GM18502 (cell line): ENCODE measurements around the gene KAZN.

Source experiments
- ATAC-seq: cut with Tn5 transposase; IDR thresholded peaks from one replicate; pipeline ENCODE4 v1.9.1; 2021; ENCODE audit warnings: mild to moderate bottlenecking; ENCODE audit not compliant: unreplicated experiment, poor library complexity

KAZN gene

GRCh38 chr1:15080328-15081007, 482.0 kb downstream of the KAZN start:
- ATAC-seq = no peak

- no peak for ATAC-seq
Measured at GRCh38 chr1:15081102-15081501, 482.6 kb downstream of the KAZN start.

- ATAC-seq = no peak
Measured at GRCh38 chr1:15083578-15083977, 485.1 kb downstream of the KAZN start.

GRCh38 chr1:15088281-15088971, 489.9 kb downstream of the KAZN start:
- no peak for ATAC-seq

- no peak for ATAC-seq
Measured at GRCh38 chr1:15089258-15089992, 490.9 kb downstream of the KAZN start.

GRCh38 chr1:15090373-15090772, 491.9 kb downstream of the KAZN start:
- no peak for ATAC-seq

- no peak for ATAC-seq
Measured at GRCh38 chr1:15094056-15094455, 495.6 kb downstream of the KAZN start.

GRCh38 chr1:15094719-15095495, 496.4 kb downstream of the KAZN start:
- no peak for ATAC-seq

GRCh38 chr1:15095496-15095875, 497.0 kb downstream of the KAZN start:
- ATAC-seq = no peak

- ATAC-seq = no peak
Measured at GRCh38 chr1:15096293-15096692, 497.8 kb downstream of the KAZN start.

- no peak for ATAC-seq
Measured at GRCh38 chr1:15098176-15099125, 500.0 kb downstream of the KAZN start.

GRCh38 chr1:15099441-15100120, 501.1 kb downstream of the KAZN start:
- ATAC-seq = no peak

GRCh38 chr1:15100121-15100879, 501.8 kb downstream of the KAZN start:
- ATAC-seq = no peak

- no peak for ATAC-seq
Measured at GRCh38 chr1:15100880-15101760, 502.6 kb downstream of the KAZN start.

- no peak for ATAC-seq
Measured at GRCh38 chr1:15101801-15102200, 503.3 kb downstream of the KAZN start.

GRCh38 chr1:15102646-15103045, 504.2 kb downstream of the KAZN start:
- ATAC-seq = no peak

- ATAC-seq = no peak
Measured at GRCh38 chr1:15103211-15103610, 504.7 kb downstream of the KAZN start.
